ENCODE results near the gene C16orf78.

DNA sequence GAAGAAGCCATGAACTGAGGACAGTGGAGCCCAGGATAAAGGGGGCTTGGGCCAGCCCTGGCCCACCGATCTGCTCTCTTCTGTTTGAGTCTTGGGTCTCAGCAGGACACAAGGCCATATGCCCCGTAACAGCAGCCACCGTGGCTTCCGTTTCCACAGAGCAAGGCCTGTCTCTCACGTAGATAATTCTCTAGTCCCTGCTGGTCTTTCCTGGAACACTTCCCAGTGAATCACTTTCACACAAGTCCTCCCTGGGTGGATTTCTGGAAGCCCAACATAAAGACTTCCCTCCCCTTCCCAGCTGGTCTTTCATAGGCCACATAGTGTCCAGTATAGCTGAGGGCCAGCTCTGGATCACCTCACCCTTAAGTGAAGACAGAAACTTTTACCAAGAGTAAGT lies 19.9 kb upstream of the C16orf78 start:
- no peak for TF ChIP-seq EZH2 (IDR thresholded peaks at IDR 0.05; ENCODE audit: low read length)
- TF ChIP-seq, protein P1, sequence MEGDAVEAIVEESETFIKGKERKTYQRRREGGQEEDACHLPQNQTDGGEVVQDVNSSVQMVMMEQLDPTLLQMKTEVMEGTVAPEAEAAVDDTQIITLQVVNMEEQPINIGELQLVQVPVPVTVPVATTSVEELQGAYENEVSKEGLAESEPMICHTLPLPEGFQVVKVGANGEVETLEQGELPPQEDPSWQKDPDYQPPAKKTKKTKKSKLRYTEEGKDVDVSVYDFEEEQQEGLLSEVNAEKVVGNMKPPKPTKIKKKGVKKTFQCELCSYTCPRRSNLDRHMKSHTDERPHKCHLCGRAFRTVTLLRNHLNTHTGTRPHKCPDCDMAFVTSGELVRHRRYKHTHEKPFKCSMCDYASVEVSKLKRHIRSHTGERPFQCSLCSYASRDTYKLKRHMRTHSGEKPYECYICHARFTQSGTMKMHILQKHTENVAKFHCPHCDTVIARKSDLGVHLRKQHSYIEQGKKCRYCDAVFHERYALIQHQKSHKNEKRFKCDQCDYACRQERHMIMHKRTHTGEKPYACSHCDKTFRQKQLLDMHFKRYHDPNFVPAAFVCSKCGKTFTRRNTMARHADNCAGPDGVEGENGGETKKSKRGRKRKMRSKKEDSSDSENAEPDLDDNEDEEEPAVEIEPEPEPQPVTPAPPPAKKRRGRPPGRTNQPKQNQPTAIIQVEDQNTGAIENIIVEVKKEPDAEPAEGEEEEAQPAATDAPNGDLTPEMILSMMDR (optimal IDR thresholded peaks at IDR 0.05 in 1 of 3, IDR thresholded peaks at IDR 0.05 in 1 of 3, conservative IDR thresholded peaks at IDR 0.05 in 1 of 3; ENCODE audit: extremely low read depth in 1 of 3, insufficient read depth in 2 of 3, low read length in 3 of 3): no peak

Data from keratinocyte (primary cell).